Measurements from ENCODE around the gene GGT5.
A peak's percentile ranks its signal among the peaks of the same experiment; 100 is the strongest.
"Not testable (repeated sequence)": the region's sequence is repeated elsewhere in the genome, so short reads cannot be mapped to it uniquely, and the experiment has no call there.

Gene GGT5

GRCh38 chr22:24289114-24289513 is 44.2 kb upstream of the GGT5 start:
- Histone ChIP-seq H3K79me2 (ENCODE audit: insufficient read depth, low read depth) (peaks cover 39% of the 10 kb centered on the region; the same call in 1 of the 2 replicates), H4K20me1 (ENCODE audit: insufficient read depth) (0 out of 2 replicates have a peak, but pooled peaks cover 6% of the 10 kb centered on the region), H3K4me3 (IDR thresholded peaks at IDR 0.05; ENCODE audit: insufficient read depth, low read depth, low read length) (no peak overlapping the region), H3K4me2 (peak overlapping the region; percentile 34; the same call in 1 of the 2 replicates), H2AFZ (ENCODE audit: low read depth) (no peak overlapping the region), H3K4me1 (ENCODE audit: low read depth, poor library complexity, severe bottlenecking) (peaks cover 41% of the 10 kb centered on the region), H3K36me3 (ENCODE audit: insufficient read depth) (no peaks in the 10 kb centered on the region), H3K27me3 (ENCODE audit: insufficient read depth, low read depth) (no peaks in the 10 kb centered on the region), H3K9ac (no peak overlapping the region), H3K27ac (peak overlapping the region; percentile 29; the same call in 1 of the 2 replicates)
- no peak for TF ChIP-seq CTCF (conservative IDR thresholded peaks at IDR 0.05; ENCODE audit: low read depth, low read length)

- not testable (repeated sequence) for H3K36me3 ChIP-seq (ENCODE audit: insufficient read depth); H3K4me2 ChIP-seq; H4K20me1 ChIP-seq (ENCODE audit: insufficient read depth); H3K9ac ChIP-seq; H3K4me3 ChIP-seq (IDR thresholded peaks at IDR 0.05; ENCODE audit: insufficient read depth, low read depth, low read length); H2AFZ ChIP-seq (ENCODE audit: low read depth); H3K27ac ChIP-seq; H3K27me3 ChIP-seq (ENCODE audit: insufficient read depth, low read depth)
- peaks cover 41% of the 10 kb centered on the region for H3K4me1 ChIP-seq (ENCODE audit: low read depth, poor library complexity, severe bottlenecking)
- peaks cover 52% of the 10 kb centered on the region; the same call in 1 of the 2 replicates for H3K79me2 ChIP-seq (ENCODE audit: insufficient read depth, low read depth)
Measured at GRCh38 chr22:24287801-24288200, 42.9 kb upstream of the GGT5 start.

- not testable (repeated sequence) for H4K20me1 ChIP-seq (ENCODE audit: insufficient read depth)
Measured at GRCh38 chr22:24287212-24287611, 42.3 kb upstream of the GGT5 start.

GRCh38 chr22:24285245-24285644 is 40.4 kb upstream of the GGT5 start:
- Histone ChIP-seq H2AFZ (ENCODE audit: low read depth) (no peak overlapping the region), H3K27ac (no peak overlapping the region), H3K4me3 (IDR thresholded peaks at IDR 0.05; ENCODE audit: insufficient read depth, low read depth, low read length) (no peak overlapping the region), H3K79me2 (ENCODE audit: insufficient read depth, low read depth) (peaks cover 41% of the 10 kb centered on the region; the same call in 1 of the 2 replicates), H4K20me1 (ENCODE audit: insufficient read depth) (0 out of 2 replicates have a peak, but pooled peaks cover 5% of the 10 kb centered on the region), H3K36me3 (ENCODE audit: insufficient read depth) (no peaks in the 10 kb centered on the region), H3K27me3 (ENCODE audit: insufficient read depth, low read depth) (no peaks in the 10 kb centered on the region), H3K9ac (no peak overlapping the region), H3K4me1 (ENCODE audit: low read depth, poor library complexity, severe bottlenecking) (peaks cover 21% of the 10 kb centered on the region), H3K4me2 (no peak overlapping the region)
- TF ChIP-seq CTCF (conservative IDR thresholded peaks at IDR 0.05; ENCODE audit: low read depth, low read length) = no peak

More at GRCh38 chr22:24287212-24287611, 42.3 kb upstream of the GGT5 start:
- H3K4me3 ChIP-seq (IDR thresholded peaks at IDR 0.05; ENCODE audit: insufficient read depth, low read depth, low read length); H3K4me2 ChIP-seq; H2AFZ ChIP-seq (ENCODE audit: low read depth); H3K9ac ChIP-seq; H3K27me3 ChIP-seq (ENCODE audit: insufficient read depth, low read depth); H3K36me3 ChIP-seq (ENCODE audit: insufficient read depth); H3K27ac ChIP-seq: not testable (repeated sequence)
- Histone ChIP-seq H3K4me1 (ENCODE audit: low read depth, poor library complexity, severe bottlenecking) (peaks cover 41% of the 10 kb centered on the region), H3K79me2 (ENCODE audit: insufficient read depth, low read depth) (peaks cover 58% of the 10 kb centered on the region; the same call in 1 of the 2 replicates)

- H3K36me3 ChIP-seq (ENCODE audit: insufficient read depth) = no peaks in the 10 kb centered on the region
- no peak overlapping the region for H3K9ac ChIP-seq
- H3K4me2 ChIP-seq = no peak overlapping the region
- H3K27ac ChIP-seq = no peak overlapping the region
- H3K4me3 ChIP-seq (IDR thresholded peaks at IDR 0.05; ENCODE audit: insufficient read depth, low read depth, low read length) = no peak overlapping the region
- 0 out of 2 replicates have a peak, but pooled peaks cover 3% of the 10 kb centered on the region for H4K20me1 ChIP-seq (ENCODE audit: insufficient read depth)
- H3K4me1 ChIP-seq (ENCODE audit: low read depth, poor library complexity, severe bottlenecking) = peaks cover 16% of the 10 kb centered on the region
- H3K79me2 ChIP-seq (ENCODE audit: insufficient read depth, low read depth) = peaks cover 40% of the 10 kb centered on the region; the same call in 1 of the 2 replicates
- no peak for TF ChIP-seq CTCF (conservative IDR thresholded peaks at IDR 0.05; ENCODE audit: low read depth, low read length)
- no peaks in the 10 kb centered on the region for H3K27me3 ChIP-seq (ENCODE audit: insufficient read depth, low read depth)
- H2AFZ ChIP-seq (ENCODE audit: low read depth) = no peak overlapping the region
Measured at GRCh38 chr22:24284747-24285203, 39.9 kb upstream of the GGT5 start.
